GM12878 (cell line): ENCODE measurements around the gene TDRD10. TPM values are rescaled to one million over a fixed set of nuclear protein-coding genes. Genes with fewer than 3 reads are reported as not detected.

ENCODE experiments used
- ATAC-seq: fragments of 200-7000 bp; cut with Tn5 transposase; 3 replicates; pipeline ENCODE4 v1.9.1; 2020; ENCODE audit warnings: mild to moderate bottlenecking, moderate library complexity
- BruUV-seq: library from RNA; stranded (reverse); fragments of 400-500 nt; replicated peaks from 2 replicates; lab custom pipeline; 2021; lab: Mats Ljungman, UMichigan
- CTCF ChIA-PET: fragments of 300-600 bp; sonication (Branson Sonifier 250); formaldehyde crosslinking; extraction: SDS; loops from one replicate; lab custom pipeline; 2021; ENCODE audit warnings: inconsistent platforms; lab: Yijun Ruan, JAX
- POLR2A ChIA-PET: fragments of 350-600 bp; formaldehyde crosslinking; extraction: SDS; loops from one replicate; lab custom pipeline; 2021; ENCODE audit warnings: inconsistent platforms; lab: Charles Lee
- RAD21 ChIA-PET: fragments of 300-600 bp; sonication (Branson Sonifier 250); formaldehyde crosslinking; loops from one replicate; lab custom pipeline; 2023; ENCODE audit warnings: antibody characterized with exemption; ENCODE audit not compliant: unreplicated experiment; lab: Charles Lee
- SMC1A ChIA-PET: fragments of 300-600 bp; sonication (Branson Sonifier 250); formaldehyde crosslinking; loops from one replicate; lab custom pipeline; 2023; ENCODE audit not compliant: unreplicated experiment, uncharacterized antibody; lab: Charles Lee
- DNase-seq: peaks from one replicate; pipeline ENCODE4 v3.0.0-alpha.2; 2011; ENCODE audit warnings: low read depth, low spot score
- FAIRE-seq: peaks from 3 replicates; lab custom pipeline; 2011; peaks lifted over from hg19 to GRCh38; lab: Jason Lieb, UNC
- H2AFZ ChIP-seq: 2 replicates; pipeline ENCODE4 v1.6.0; 2011; ENCODE audit warnings: low read depth, low read length, control low read depth; ENCODE audit not compliant: control insufficient read depth
- H3K27ac ChIP-seq: 2 replicates; pipeline ENCODE4 v1.5.1; 2011; ENCODE audit warnings: control low read depth; ENCODE audit not compliant: control insufficient read depth, insufficient read depth
- H3K27me3 ChIP-seq, 2 experiments: replicated peaks in 1 of 2; 2 replicates each; pipeline versions ENCODE4 v1.6.0 to v1.6.1; 2011; ENCODE audit warnings: low read length in 1 of 2; ENCODE audit not compliant: control insufficient read depth in 2 of 2, insufficient read depth in 2 of 2
- H3K36me3 ChIP-seq, 2 experiments: 2 replicates each; pipeline ENCODE4 v1.5.1; 2011; ENCODE audit warnings: low read length in 1 of 2; ENCODE audit not compliant: control insufficient read depth in 2 of 2, insufficient read depth in 2 of 2
- H3K4me1 ChIP-seq: 2 replicates; pipeline ENCODE4 v1.6.1; 2011; ENCODE audit warnings: mild to moderate bottlenecking, low read length, moderate library complexity, mixed read lengths; ENCODE audit not compliant: control insufficient read depth, insufficient read depth
- H3K4me2 ChIP-seq: 2 replicates; pipeline ENCODE4 v1.6.0; 2011; ENCODE audit warnings: control low read depth; ENCODE audit not compliant: control insufficient read depth, insufficient read depth
- H3K4me3 ChIP-seq: fragments of 200-600 bp; sonication (generic); 2 replicates; pipeline ENCODE4 v1.5.1; 2016
- H3K79me2 ChIP-seq: 2 replicates; pipeline ENCODE4 v1.6.0; 2011; ENCODE audit warnings: low read length; ENCODE audit not compliant: control insufficient read depth, insufficient read depth
- H3K9ac ChIP-seq: 2 replicates; pipeline ENCODE4 v1.8.0; 2011; ENCODE audit warnings: low read length, control low read depth, mixed read lengths; ENCODE audit not compliant: control insufficient read depth, insufficient read depth
- H3K9me3 ChIP-seq: replicated peaks from 3 replicates; pipeline ENCODE4 v1.5.1; 2011; ENCODE audit warnings: mild to moderate bottlenecking, low read length; ENCODE audit not compliant: control insufficient read depth, insufficient read depth
- H4K20me1 ChIP-seq: 2 replicates; pipeline ENCODE4 v1.6.0; 2011; ENCODE audit not compliant: control insufficient read depth, insufficient read depth
- BMI1 ChIP-seq: fragments of 450-650 bp; IDR thresholded peaks from 2 replicates; pipeline ENCODE4 v1.6.1; 2016; ENCODE audit warnings: mild to moderate bottlenecking, moderate library complexity, borderline replicate concordance
- CBX5 ChIP-seq: sonication (generic); IDR thresholded peaks from 2 replicates; pipeline ENCODE4 v1.6.1; 2016; ENCODE audit warnings: low read depth, moderate library complexity, mild to moderate bottlenecking, inconsistent platforms
- CEBPB ChIP-seq, 2 experiments: fragments of 150-350 bp in 1 of 2; IDR thresholded peaks; 2 replicates each; pipeline ENCODE4 v1.6.1; 2012 to 2014; ENCODE audit warnings: low read depth in 2 of 2, low read length in 2 of 2, borderline replicate concordance in 1 of 2, inconsistent platforms in 1 of 2
- EP300 ChIP-seq, 2 experiments: fragments of 150-350 bp in 1 of 2; IDR thresholded peaks; 2 replicates each; pipeline ENCODE4 v1.6.1; 2011 to 2012; ENCODE audit warnings: low read depth in 2 of 2, low read length in 2 of 2, borderline replicate concordance in 1 of 2, improper control_type of control experiment in 1 of 2, inconsistent platforms in 1 of 2; ENCODE audit not compliant: control insufficient read depth in 1 of 2
- IRF3 ChIP-seq: fragments of 450-650 bp; IDR thresholded peaks from 2 replicates; pipeline ENCODE4 v1.6.1; 2014; ENCODE audit warnings: mild to moderate bottlenecking
- IRF5 ChIP-seq: fragments of 450-650 bp; IDR thresholded peaks from 2 replicates; pipeline ENCODE4 v1.6.1; 2017; ENCODE audit warnings: borderline replicate concordance
- KLF5 ChIP-seq: fragments of 450-650 bp; IDR thresholded peaks from 2 replicates; pipeline ENCODE4 v1.6.1; 2014; ENCODE audit warnings: mild to moderate bottlenecking; ENCODE audit not compliant: partially characterized antibody
- MTA2 ChIP-seq: fragments of 450-650 bp; IDR thresholded peaks from 2 replicates; pipeline ENCODE4 v1.6.1; 2016; ENCODE audit warnings: low read depth, mild to moderate bottlenecking, moderate library complexity
- SREBF1 ChIP-seq: IDR thresholded peaks from 2 replicates; pipeline ENCODE4 v1.6.1; 2012; ENCODE audit warnings: mild to moderate bottlenecking, low read length
- STAT3 ChIP-seq: IDR thresholded peaks from 2 replicates; pipeline ENCODE4 v1.6.1; 2011; ENCODE audit warnings: low read depth, low read length, improper control_type of control experiment
- TBL1XR1 ChIP-seq: IDR thresholded peaks from 2 replicates; pipeline ENCODE4 v1.6.1; 2012; ENCODE audit warnings: low read depth, low read length, improper control_type of control experiment
- TCF12 ChIP-seq: IDR thresholded peaks from 2 replicates; pipeline ENCODE4 v1.6.1; 2011; ENCODE audit warnings: low read depth, mild to moderate bottlenecking, low read length
- ZZZ3 ChIP-seq: IDR thresholded peaks from 2 replicates; pipeline ENCODE4 v1.6.1; 2011; ENCODE audit warnings: low read depth; ENCODE audit not compliant: control insufficient read depth, insufficient read length
- WGBS: methylation state at CpG from one replicate; pipeline ENCODE4 v1.1.6; 2016; ENCODE audit warnings: low lambda C conversion rate; ENCODE audit not compliant: insufficient replicate concordance, insufficient coverage; ENCODE audit errors: missing lambda C conversion rate; 5-methylcytosine and 5-hydroxymethylcytosine counted together
- in situ Hi-C: fragments of 300-500 bp; cut with MboI; formaldehyde crosslinking; loops from 9 replicates; pipeline ENCODE4 v1.14.3; 2018; ENCODE audit warnings: mixed read lengths
- intact Hi-C: fragments of 100-400 bp; cut with micrococcal nuclease; formaldehyde crosslinking; loops from one replicate; pipeline ENCODE4 v1.14.2; 2022; ENCODE audit not compliant: unreplicated experiment
- polyA plus RNA-seq, 11 experiments: library from polyadenylated mRNA; depleted of rRNA in 4 of 11; unstranded in 6 of 11; stranded (reverse) in 5 of 11; fragments of >200 nt; fragmentation: Nextera tagmentation in 4 of 11; fragmentation: Illumina TruSeq in 1 of 11; extraction: Ambion mirVana in 4 of 11; extraction: Trizol in 1 of 11; gene quantifications; 1 replicate in 1 of 11; 2 replicates in 10 of 11; pipeline versions ENCODE4 v1.2.1 to v1.2.3, GENCODE V29; 2011 to 2016; ENCODE audit warnings: inconsistent platforms in 2 of 11, missing spikeins in 2 of 11, low read depth in 1 of 11
- total RNA-seq, 4 experiments: library from RNA; depleted of rRNA in 3 of 4; stranded (reverse); fragments of >200 nt in 3 of 4; fragmentation: Illumina TruSeq in 1 of 4; extraction: Trizol in 1 of 4; gene quantifications; 2 replicates each; pipeline versions ENCODE4 v1.2.1 to v1.2.3, GENCODE V29; 2013 to 2021

TDRD10 gene
- total and polyA plus RNA-seq, 10 of the 15 experiments (the other 5 are each of a cell fraction or from before 2014, with no cell fraction given) = not detected

GRCh38 chr1:154496383-154496782 is 5.6 kb upstream of the TDRD10 start:
- TF ChIP-seq STAT3 (no peak), ZZZ3 (no peak), TCF12 (no peak), CBX5 (no peak), EP300 (IDR thresholded peaks at IDR 0.05; ENCODE audit: borderline replicate concordance in 1 of 2, control insufficient read depth in 1 of 2, low read depth in 2 of 2, low read length in 2 of 2) (no peak), BMI1 (no peak), SREBF1 (no peak), MTA2 (no peak), IRF5 (no peak), CEBPB (IDR thresholded peaks at IDR 0.05; ENCODE audit: borderline replicate concordance in 1 of 2, low read depth in 2 of 2, low read length in 2 of 2) (no peak), IRF3 (no peak), KLF5 (no peak), TBL1XR1 (no peak)
- H3K9me3 ChIP-seq = no peaks in the 10 kb centered on the region; the same call in 2 of the 3 replicates
- in situ Hi-C loops (no loop called here), intact Hi-C loops (no loop called here)
- H4K20me1 ChIP-seq = no peaks in the 10 kb centered on the region
- no peaks in the 10 kb centered on the region for H3K79me2 ChIP-seq
- ChIA-PET POLR2A (interaction anchor here (1.0 kb wide), 1 partner anchor 15 kb away, joined by 3 read pairs; no protein-coding TSS in a partner anchor), SMC1A (interaction anchor here (0.5 to 9.3 kb wide), 6 partner anchors 14 to 120 kb away, joined by 3 to 97 read pairs (median 4); no protein-coding TSS in a partner anchor), CTCF (interaction anchor here (1.3 to 10.0 kb wide), 6 partner anchors 8 to 162 kb away, joined by 3 to 80 read pairs (median 4); no protein-coding TSS in a partner anchor), RAD21 (interaction anchor here (0.9 to 3.4 kb wide), 4 partner anchors 9 to 190 kb away, joined by 3 to 19 read pairs (median 4); no protein-coding TSS in a partner anchor)
- no peaks in the 10 kb centered on the region for H3K36me3 ChIP-seq
- no peak overlapping the region for H3K4me3 ChIP-seq
- BruUV-seq = no TSS peak
- peaks cover 42% of the 10 kb centered on the region for H3K4me1 ChIP-seq
- H2AFZ ChIP-seq = no peak overlapping the region
- H3K4me2 ChIP-seq = no peak overlapping the region; the same call in 1 of the 2 replicates
- 60% methylated on average over 5 of the region's 5 CpGs for WGBS
- H3K27me3 ChIP-seq = peaks cover 6 to 10% of the 10 kb centered on the region in 2 experiments
- ATAC-seq (no peak), DNase-seq (no peak), FAIRE-seq (peak; percentile 52)
- no peak overlapping the region for H3K9ac ChIP-seq
- H3K27ac ChIP-seq = no peak overlapping the region
